Measurements from ENCODE around the gene ZCCHC2. TPM values are rescaled to one million over a fixed set of nuclear protein-coding genes. Genes with fewer than 3 reads are reported as not detected.

The ZCCHC2 gene
- total and polyA plus RNA-seq, 2 of the 13 experiments (the other 11 are each of a cell fraction or from before 2014, with no cell fraction given) = 62.5 to 76.1 TPM

DNA sequence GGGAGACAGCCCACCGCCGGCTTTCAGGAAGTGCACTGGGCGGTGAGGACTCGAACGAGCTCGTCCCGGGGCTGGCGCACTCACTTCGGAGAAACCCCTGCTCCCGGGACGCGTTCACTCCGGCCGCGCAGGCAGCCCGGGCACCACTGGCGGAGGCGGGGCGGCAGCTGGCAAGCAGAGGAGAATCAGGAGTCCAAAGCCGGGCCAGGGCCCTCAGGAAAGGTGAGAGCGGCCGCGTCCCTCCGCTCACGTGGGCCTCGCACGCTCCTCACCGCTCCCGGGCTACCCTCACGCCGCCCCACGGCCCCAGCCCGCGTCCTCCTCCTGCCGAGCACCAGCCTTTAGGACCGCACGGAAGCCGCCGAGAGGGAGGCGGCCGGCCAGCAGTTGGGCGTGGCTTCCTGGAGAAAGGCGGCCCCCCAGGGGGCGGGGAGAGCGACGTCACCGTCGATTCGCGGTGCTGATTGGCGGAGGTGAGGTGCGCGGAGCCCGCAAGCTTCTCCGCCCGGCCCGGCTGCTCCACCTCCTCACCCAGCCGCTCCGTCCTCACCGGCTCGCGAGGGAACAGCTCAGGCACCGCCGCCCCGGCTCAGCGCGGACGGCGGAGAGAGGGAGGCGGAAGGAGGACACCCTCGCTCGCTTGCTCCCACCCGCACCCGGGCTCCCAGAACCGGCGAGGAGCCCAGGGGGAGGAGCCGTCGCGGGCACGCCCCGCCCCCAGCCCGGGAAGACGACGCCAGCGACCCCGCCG is at the start of gene ZCCHC2 (continued):
- TF ChIP-seq, protein P1, sequence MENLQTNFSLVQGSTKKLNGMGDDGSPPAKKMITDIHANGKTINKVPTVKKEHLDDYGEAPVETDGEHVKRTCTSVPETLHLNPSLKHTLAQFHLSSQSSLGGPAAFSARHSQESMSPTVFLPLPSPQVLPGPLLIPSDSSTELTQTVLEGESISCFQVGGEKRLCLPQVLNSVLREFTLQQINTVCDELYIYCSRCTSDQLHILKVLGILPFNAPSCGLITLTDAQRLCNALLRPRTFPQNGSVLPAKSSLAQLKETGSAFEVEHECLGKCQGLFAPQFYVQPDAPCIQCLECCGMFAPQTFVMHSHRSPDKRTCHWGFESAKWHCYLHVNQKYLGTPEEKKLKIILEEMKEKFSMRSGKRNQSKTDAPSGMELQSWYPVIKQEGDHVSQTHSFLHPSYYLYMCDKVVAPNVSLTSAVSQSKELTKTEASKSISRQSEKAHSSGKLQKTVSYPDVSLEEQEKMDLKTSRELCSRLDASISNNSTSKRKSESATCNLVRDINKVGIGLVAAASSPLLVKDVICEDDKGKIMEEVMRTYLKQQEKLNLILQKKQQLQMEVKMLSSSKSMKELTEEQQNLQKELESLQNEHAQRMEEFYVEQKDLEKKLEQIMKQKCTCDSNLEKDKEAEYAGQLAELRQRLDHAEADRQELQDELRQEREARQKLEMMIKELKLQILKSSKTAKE (CRISPR knock-in tag; IDR thresholded peaks at IDR 0.05; ENCODE audit: borderline replicate concordance) = peak; percentile 52; the same call in 1 of the 2 replicates
- TF ChIP-seq, protein P2, sequence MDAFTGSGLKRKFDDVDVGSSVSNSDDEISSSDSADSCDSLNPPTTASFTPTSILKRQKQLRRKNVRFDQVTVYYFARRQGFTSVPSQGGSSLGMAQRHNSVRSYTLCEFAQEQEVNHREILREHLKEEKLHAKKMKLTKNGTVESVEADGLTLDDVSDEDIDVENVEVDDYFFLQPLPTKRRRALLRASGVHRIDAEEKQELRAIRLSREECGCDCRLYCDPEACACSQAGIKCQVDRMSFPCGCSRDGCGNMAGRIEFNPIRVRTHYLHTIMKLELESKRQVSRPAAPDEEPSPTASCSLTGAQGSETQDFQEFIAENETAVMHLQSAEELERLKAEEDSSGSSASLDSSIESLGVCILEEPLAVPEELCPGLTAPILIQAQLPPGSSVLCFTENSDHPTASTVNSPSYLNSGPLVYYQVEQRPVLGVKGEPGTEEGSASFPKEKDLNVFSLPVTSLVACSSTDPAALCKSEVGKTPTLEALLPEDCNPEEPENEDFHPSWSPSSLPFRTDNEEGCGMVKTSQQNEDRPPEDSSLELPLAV (CRISPR knock-in tag; conservative IDR thresholded peaks at IDR 0.05; ENCODE audit: low read depth) = no peak
- TF ChIP-seq POLR2G (IDR thresholded peaks at IDR 0.05; ENCODE audit: low read depth, low read length) = peak; percentile 85
- TF ChIP-seq, protein P3, sequence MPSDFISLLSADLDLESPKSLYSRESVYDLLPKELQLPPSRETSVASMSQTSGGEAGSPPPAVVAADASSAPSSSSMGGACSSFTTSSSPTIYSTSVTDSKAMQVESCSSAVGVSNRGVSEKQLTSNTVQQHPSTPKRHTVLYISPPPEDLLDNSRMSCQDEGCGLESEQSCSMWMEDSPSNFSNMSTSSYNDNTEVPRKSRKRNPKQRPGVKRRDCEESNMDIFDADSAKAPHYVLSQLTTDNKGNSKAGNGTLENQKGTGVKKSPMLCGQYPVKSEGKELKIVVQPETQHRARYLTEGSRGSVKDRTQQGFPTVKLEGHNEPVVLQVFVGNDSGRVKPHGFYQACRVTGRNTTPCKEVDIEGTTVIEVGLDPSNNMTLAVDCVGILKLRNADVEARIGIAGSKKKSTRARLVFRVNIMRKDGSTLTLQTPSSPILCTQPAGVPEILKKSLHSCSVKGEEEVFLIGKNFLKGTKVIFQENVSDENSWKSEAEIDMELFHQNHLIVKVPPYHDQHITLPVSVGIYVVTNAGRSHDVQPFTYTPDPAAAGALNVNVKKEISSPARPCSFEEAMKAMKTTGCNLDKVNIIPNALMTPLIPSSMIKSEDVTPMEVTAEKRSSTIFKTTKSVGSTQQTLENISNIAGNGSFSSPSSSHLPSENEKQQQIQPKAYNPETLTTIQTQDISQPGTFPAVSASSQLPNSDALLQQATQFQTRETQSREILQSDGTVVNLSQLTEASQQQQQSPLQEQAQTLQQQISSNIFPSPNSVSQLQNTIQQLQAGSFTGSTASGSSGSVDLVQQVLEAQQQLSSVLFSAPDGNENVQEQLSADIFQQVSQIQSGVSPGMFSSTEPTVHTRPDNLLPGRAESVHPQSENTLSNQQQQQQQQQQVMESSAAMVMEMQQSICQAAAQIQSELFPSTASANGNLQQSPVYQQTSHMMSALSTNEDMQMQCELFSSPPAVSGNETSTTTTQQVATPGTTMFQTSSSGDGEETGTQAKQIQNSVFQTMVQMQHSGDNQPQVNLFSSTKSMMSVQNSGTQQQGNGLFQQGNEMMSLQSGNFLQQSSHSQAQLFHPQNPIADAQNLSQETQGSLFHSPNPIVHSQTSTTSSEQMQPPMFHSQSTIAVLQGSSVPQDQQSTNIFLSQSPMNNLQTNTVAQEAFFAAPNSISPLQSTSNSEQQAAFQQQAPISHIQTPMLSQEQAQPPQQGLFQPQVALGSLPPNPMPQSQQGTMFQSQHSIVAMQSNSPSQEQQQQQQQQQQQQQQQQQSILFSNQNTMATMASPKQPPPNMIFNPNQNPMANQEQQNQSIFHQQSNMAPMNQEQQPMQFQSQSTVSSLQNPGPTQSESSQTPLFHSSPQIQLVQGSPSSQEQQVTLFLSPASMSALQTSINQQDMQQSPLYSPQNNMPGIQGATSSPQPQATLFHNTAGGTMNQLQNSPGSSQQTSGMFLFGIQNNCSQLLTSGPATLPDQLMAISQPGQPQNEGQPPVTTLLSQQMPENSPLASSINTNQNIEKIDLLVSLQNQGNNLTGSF (CRISPR knock-in tag; IDR thresholded peaks at IDR 0.05) = no peak
- TF ChIP-seq, protein P4, sequence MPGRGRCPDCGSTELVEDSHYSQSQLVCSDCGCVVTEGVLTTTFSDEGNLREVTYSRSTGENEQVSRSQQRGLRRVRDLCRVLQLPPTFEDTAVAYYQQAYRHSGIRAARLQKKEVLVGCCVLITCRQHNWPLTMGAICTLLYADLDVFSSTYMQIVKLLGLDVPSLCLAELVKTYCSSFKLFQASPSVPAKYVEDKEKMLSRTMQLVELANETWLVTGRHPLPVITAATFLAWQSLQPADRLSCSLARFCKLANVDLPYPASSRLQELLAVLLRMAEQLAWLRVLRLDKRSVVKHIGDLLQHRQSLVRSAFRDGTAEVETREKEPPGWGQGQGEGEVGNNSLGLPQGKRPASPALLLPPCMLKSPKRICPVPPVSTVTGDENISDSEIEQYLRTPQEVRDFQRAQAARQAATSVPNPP (CRISPR knock-in tag; IDR thresholded peaks at IDR 0.05) = peak; percentile 92
- TF ChIP-seq MEIS2 (CRISPR knock-in tag; IDR thresholded peaks at IDR 0.05) = 0 out of 2 replicates have a peak, but pooled peaks have one; percentile 45
- TF ChIP-seq ZNF724P (CRISPR knock-in tag; IDR thresholded peaks at IDR 0.05; ENCODE audit: borderline replicate concordance) = peak; percentile 69; the same call in 1 of the 2 replicates
- peak; percentile 93 for TF ChIP-seq SAFB2 (CRISPR knock-in tag; IDR thresholded peaks at IDR 0.05; ENCODE audit: borderline replicate concordance, low read depth)
- peak; percentile 92 for TF ChIP-seq MXD4 (CRISPR knock-in tag; IDR thresholded peaks at IDR 0.05)
- TF ChIP-seq PAX8 (CRISPR knock-in tag; IDR thresholded peaks at IDR 0.05; ENCODE audit: borderline replicate concordance) = peak; percentile 92; the same call in 1 of the 2 replicates
- TF ChIP-seq, protein P5, sequence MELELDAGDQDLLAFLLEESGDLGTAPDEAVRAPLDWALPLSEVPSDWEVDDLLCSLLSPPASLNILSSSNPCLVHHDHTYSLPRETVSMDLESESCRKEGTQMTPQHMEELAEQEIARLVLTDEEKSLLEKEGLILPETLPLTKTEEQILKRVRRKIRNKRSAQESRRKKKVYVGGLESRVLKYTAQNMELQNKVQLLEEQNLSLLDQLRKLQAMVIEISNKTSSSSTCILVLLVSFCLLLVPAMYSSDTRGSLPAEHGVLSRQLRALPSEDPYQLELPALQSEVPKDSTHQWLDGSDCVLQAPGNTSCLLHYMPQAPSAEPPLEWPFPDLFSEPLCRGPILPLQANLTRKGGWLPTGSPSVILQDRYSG (CRISPR knock-in tag; IDR thresholded peaks at IDR 0.05) = no peak
- TF ChIP-seq KLF9 (CRISPR knock-in tag; IDR thresholded peaks at IDR 0.05; ENCODE audit: low read depth) = 0 out of 2 replicates have a peak, but pooled peaks have one; percentile 55
- TF ChIP-seq ZNF30 (CRISPR knock-in tag; IDR thresholded peaks at IDR 0.05) = no peak
- peak; percentile 47; the same call in 1 of the 2 replicates for TF ChIP-seq ZNF12 (CRISPR knock-in tag; IDR thresholded peaks at IDR 0.05)
- peak; percentile 89; the same call in 1 of the 2 replicates for TF ChIP-seq ZNF747 (CRISPR knock-in tag; IDR thresholded peaks at IDR 0.05; ENCODE audit: borderline replicate concordance)
- TF ChIP-seq ATF7-NPFF (CRISPR knock-in tag; IDR thresholded peaks at IDR 0.05; ENCODE audit: low read depth) = peak; percentile 33
- no peak; the same call in 1 of the 2 replicates for TF ChIP-seq WIZ (CRISPR knock-in tag; IDR thresholded peaks at IDR 0.05)
